HepG2 (cell line): Measurements from ENCODE around the gene SCYGR8. TPM values are rescaled to one million over a fixed set of nuclear protein-coding genes. Genes with fewer than 3 reads are reported as not detected.

ENCODE experiments used
- ATAC-seq: fragments of 200-7000 bp; cut with Tn5 transposase; 3 replicates; pipeline ENCODE4 v1.9.1; 2020; ENCODE audit warnings: mild to moderate bottlenecking, moderate library complexity
- BruUV-seq: library from RNA; stranded (reverse); fragments of 400-500 nt; replicated peaks from 2 replicates; lab custom pipeline; 2021; lab: Mats Ljungman, UMichigan
- CTCF ChIA-PET: fragments of 300-600 bp; formaldehyde crosslinking; extraction: SDS; loops from one replicate; lab custom pipeline; 2021; ENCODE audit warnings: low total read pairs, inconsistent platforms, low intra/inter-chr PET ratio; lab: Yijun Ruan, JAX
- POLR2A ChIA-PET: fragments of 350-600 bp; sonication (Branson Sonifier 250); formaldehyde crosslinking; loops from one replicate; lab custom pipeline; 2020; ENCODE audit warnings: antibody characterized with exemption, inconsistent platforms; lab: Yijun Ruan, JAX
- DNase-seq: peaks from one replicate; pipeline ENCODE4 v3.0.0-alpha.2; 2015; ENCODE audit warnings: low spot score
- FAIRE-seq: peaks from 3 replicates; lab custom pipeline; 2011; peaks lifted over from hg19 to GRCh38; lab: Jason Lieb, UNC
- H2AFZ ChIP-seq: one replicate; pipeline ENCODE4 v1.6.1; 2011; ENCODE audit warnings: low read length, inconsistent platforms
- H3K27ac ChIP-seq: fragments of 300-600 bp; 3 replicates; pipeline ENCODE4 v1.8.0; 2011; ENCODE audit warnings: mixed run types, mild to moderate bottlenecking, mixed read lengths, low read length, inconsistent platforms; ENCODE audit not compliant: insufficient read depth; ENCODE audit errors: extremely low read length
- H3K27me3 ChIP-seq, 2 experiments: fragments of 200-600 bp in 1 of 2; 2 replicates in 1 of 2; 3 replicates in 1 of 2; pipeline versions ENCODE4 v1.6.0 to v1.8.0; 2011; ENCODE audit warnings: low read length in 2 of 2, mild to moderate bottlenecking in 2 of 2, moderate library complexity in 2 of 2, inconsistent platforms in 1 of 2; ENCODE audit not compliant: insufficient read depth in 2 of 2, control insufficient read depth in 1 of 2
- H3K36me3 ChIP-seq, 2 experiments: fragments of 200-600 bp in 1 of 2; replicated peaks in 1 of 2; 2 replicates in 1 of 2; 3 replicates in 1 of 2; pipeline versions ENCODE4 v1.5.1 to v1.8.0; 2011; ENCODE audit warnings: low read length in 2 of 2, inconsistent platforms in 1 of 2; ENCODE audit not compliant: insufficient read depth in 2 of 2, control insufficient read depth in 1 of 2
- H3K4me1 ChIP-seq: 2 replicates; pipeline ENCODE4 v1.5.1; 2012; ENCODE audit warnings: low read length, inconsistent platforms; ENCODE audit not compliant: insufficient read depth
- H3K4me2 ChIP-seq: 2 replicates; pipeline ENCODE4 v1.6.0; 2011; ENCODE audit warnings: low read depth, low read length, inconsistent platforms
- H3K4me3 ChIP-seq, 3 experiments: fragments of 200-600 bp in 1 of 3; sonication (generic), shearing (Covaris generic) in 1 of 3; replicated peaks in 1 of 3; 2 replicates each; pipeline ENCODE4 v1.5.1; 2011 to 2016; ENCODE audit warnings: low read length in 3 of 3, inconsistent platforms in 2 of 3, low read depth in 2 of 3, mild to moderate bottlenecking in 2 of 3, control low read depth in 1 of 3, mixed read lengths in 1 of 3; ENCODE audit not compliant: insufficient read depth in 1 of 3
- H3K79me2 ChIP-seq: one replicate; pipeline ENCODE4 v1.6.1; 2011; ENCODE audit warnings: low read length, inconsistent platforms; ENCODE audit not compliant: insufficient read depth
- H3K9ac ChIP-seq: 2 replicates; pipeline ENCODE4 v1.6.0; 2011; ENCODE audit warnings: mild to moderate bottlenecking, low read depth, low read length, inconsistent platforms; ENCODE audit not compliant: insufficient read depth
- H3K9me3 ChIP-seq: 2 replicates; pipeline ENCODE4 v1.5.1; 2012; ENCODE audit warnings: mild to moderate bottlenecking, low read length
- H4K20me1 ChIP-seq: 2 replicates; pipeline ENCODE4 v1.6.0; 2011; ENCODE audit warnings: inconsistent platforms, mild to moderate bottlenecking, low read length, moderate library complexity; ENCODE audit not compliant: insufficient read depth
- NFKBIZ ChIP-seq: IDR thresholded peaks from 2 replicates; pipeline ENCODE4 v1.6.1; 2018; ENCODE audit warnings: missing genetic modification reagents, missing compliant biosample characterization
- PHF5A ChIP-seq: IDR thresholded peaks from one replicate; pipeline ENCODE4 v1.6.1; 2018; ENCODE audit warnings: low read depth, missing genetic modification reagents; ENCODE audit not compliant: unreplicated experiment
- SMAD9 ChIP-seq: sonication (generic); formaldehyde crosslinking; IDR thresholded peaks from 2 replicates; pipeline ENCODE4 v1.5.1; 2020; ENCODE audit warnings: mild to moderate bottlenecking, missing genetic modification reagents
- ZNF235 ChIP-seq: sonication (generic); formaldehyde crosslinking; IDR thresholded peaks from 2 replicates; pipeline ENCODE4 v1.8.1; 2023; ENCODE audit warnings: mild to moderate bottlenecking, missing genetic modification reagents, borderline replicate concordance
- WGBS: methylation state at CpG from one replicate; pipeline ENCODE4 v1.1.6; 2017; ENCODE audit warnings: low lambda C conversion rate; 5-methylcytosine and 5-hydroxymethylcytosine counted together
- in situ Hi-C: cut with HindIII; loops from 2 replicates; pipeline ENCODE4 v1.10.0; 2017; ENCODE audit warnings: low pct_unique_long_range_greater_than_20kb; ENCODE audit not compliant: extremely low pct_ligation_motif_present
- intact Hi-C: fragments of 100-400 bp; cut with micrococcal nuclease; formaldehyde crosslinking; loops from one replicate; pipeline ENCODE4 v1.10.0; 2022; ENCODE audit not compliant: unreplicated experiment
- polyA plus RNA-seq, 8 experiments: library from polyadenylated mRNA; depleted of rRNA in 3 of 8; stranded (reverse) in 7 of 8; unstranded in 1 of 8; fragments of >200 nt; fragmentation: Illumina TruSeq in 4 of 8; extraction: Trizol in 4 of 8; gene quantifications; 2 replicates each; pipeline versions ENCODE4 v1.2.1 to v1.2.3, GENCODE V29; 2011 to 2016; ENCODE audit warnings: low read depth in 4 of 8, missing spikeins in 1 of 8, mixed read lengths in 1 of 8; ENCODE audit not compliant: insufficient read depth in 1 of 8
- total RNA-seq, 5 experiments: library from RNA; depleted of rRNA; stranded (reverse); fragments of >200 nt; fragmentation: Illumina TruSeq; extraction: Trizol; gene quantifications; 2 replicates each; pipeline ENCODE4 v1.2.3, GENCODE V29; 2016; ENCODE audit warnings: low read depth in 1 of 5
- TF ChIP-seq, protein P1 (sequence below): sonication (generic); formaldehyde crosslinking; IDR thresholded peaks from 2 replicates; pipeline ENCODE4 v1.5.1; 2020; ENCODE audit warnings: mild to moderate bottlenecking, missing genetic modification reagents, borderline replicate concordance
- TF ChIP-seq, protein P2 (sequence below): IDR thresholded peaks from 2 replicates; pipeline ENCODE4 v1.6.1; 2012; ENCODE audit warnings: low read depth, low read length, improper control_type of control experiment
- TF ChIP-seq, protein P3 (sequence below): IDR thresholded peaks from 2 replicates; pipeline ENCODE4 v1.6.1; 2018; ENCODE audit warnings: missing genetic modification reagents
- TF ChIP-seq, protein P4 (sequence below): sonication (generic); formaldehyde crosslinking; IDR thresholded peaks from 2 replicates; pipeline ENCODE4 v1.4.0; 2020; ENCODE audit warnings: mild to moderate bottlenecking, missing genetic modification reagents

SCYGR8 gene
- total and polyA plus RNA-seq, 2 of the 13 experiments (the other 11 are each of a cell fraction or from before 2014, with no cell fraction given): not detected

DNA sequence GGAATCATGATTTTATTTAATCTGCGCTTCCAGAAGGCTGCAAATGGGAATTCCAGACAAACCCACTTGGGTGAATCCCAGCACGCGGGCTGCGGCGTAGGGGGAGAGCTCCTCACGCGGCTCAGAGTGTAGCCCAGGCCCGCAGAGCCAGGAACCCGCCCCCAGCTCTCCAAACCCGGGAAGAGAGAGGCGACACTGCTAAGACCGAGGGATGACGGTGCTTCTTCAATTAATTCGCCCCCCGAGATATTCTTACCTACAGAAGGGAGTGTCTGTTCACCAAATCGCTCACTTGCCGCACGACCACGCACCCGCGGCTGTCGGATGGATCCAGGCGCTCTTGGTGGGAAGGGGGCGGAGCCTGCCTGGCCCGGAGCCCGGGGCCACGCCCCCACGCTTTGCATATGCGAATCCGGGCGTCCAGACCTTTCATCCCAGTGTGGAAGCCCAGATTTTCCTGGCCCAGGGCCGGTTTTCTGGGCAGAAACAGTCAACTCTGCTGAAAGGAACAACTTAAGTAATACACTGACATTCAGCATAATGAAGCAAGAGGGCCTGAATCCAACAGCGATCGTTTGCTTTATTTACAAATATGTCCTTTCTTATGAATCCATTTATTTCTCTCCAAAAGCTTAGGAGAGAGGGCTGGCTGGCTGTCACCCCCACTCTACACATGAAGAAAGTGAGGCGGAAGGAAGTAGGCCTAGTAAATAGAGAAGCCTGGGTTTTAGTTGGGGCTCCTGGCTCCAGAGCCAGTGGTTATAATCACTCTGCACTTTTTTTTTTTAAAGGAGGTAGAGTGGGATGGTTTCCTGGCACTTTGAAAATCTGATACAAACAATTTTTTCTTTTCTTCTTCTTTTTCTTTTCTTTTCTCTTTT is 27.8 kb upstream of the SCYGR8 start, which contains the start of gene SLC19A3:
TSS of gene SLC19A3 (minus strand) at position 342 of the 881 bp plus-strand sequence. CDS start 15,710 bp downstream, outside the sequence.
- Histone ChIP-seq H3K27me3 (peaks cover 0 to 11% of the 10 kb centered on the region in 2 experiments; a peak in 3 of 5 replicates), H3K4me2 (peak within 1 kb of the TSS; percentile 76), H3K79me2 (no peaks in the 10 kb centered on the region), H2AFZ (peak within 1 kb of the TSS; percentile 29), H3K4me1 (peaks cover 36% of the 10 kb centered on the region), H3K36me3 (no peaks in the 10 kb centered on the region), H4K20me1 (no peaks in the 10 kb centered on the region), H3K9me3 (no peaks in the 10 kb centered on the region), H3K27ac (peak within 1 kb of the TSS; percentile 17), H3K4me3 (peak within 1 kb of the TSS; percentile 26 to 74 (median 50)), H3K9ac (peak within 1 kb of the TSS; percentile 30; the same call in 1 of the 2 replicates)
- intact Hi-C loops (no loop called here), in situ Hi-C loops (no loop called here)
- ChIA-PET POLR2A (no interaction called here), CTCF (no interaction called here)
- DNase-seq: peak; percentile 69
- BruUV-seq: no TSS peak
- no peak for FAIRE-seq
- ATAC-seq: peak; percentile 98
- WGBS: 2% methylated on average over 23 of the region's 35 CpGs
- TF ChIP-seq NFKBIZ (CRISPR knock-in tag) (peak; percentile 61; the same call in 1 of the 2 replicates), SMAD9 (CRISPR knock-in tag) (0 out of 2 replicates have a peak, but pooled peaks have one; percentile 79), PHF5A (no peak), ZNF235 (no peak)
- TF ChIP-seq, protein P1, sequence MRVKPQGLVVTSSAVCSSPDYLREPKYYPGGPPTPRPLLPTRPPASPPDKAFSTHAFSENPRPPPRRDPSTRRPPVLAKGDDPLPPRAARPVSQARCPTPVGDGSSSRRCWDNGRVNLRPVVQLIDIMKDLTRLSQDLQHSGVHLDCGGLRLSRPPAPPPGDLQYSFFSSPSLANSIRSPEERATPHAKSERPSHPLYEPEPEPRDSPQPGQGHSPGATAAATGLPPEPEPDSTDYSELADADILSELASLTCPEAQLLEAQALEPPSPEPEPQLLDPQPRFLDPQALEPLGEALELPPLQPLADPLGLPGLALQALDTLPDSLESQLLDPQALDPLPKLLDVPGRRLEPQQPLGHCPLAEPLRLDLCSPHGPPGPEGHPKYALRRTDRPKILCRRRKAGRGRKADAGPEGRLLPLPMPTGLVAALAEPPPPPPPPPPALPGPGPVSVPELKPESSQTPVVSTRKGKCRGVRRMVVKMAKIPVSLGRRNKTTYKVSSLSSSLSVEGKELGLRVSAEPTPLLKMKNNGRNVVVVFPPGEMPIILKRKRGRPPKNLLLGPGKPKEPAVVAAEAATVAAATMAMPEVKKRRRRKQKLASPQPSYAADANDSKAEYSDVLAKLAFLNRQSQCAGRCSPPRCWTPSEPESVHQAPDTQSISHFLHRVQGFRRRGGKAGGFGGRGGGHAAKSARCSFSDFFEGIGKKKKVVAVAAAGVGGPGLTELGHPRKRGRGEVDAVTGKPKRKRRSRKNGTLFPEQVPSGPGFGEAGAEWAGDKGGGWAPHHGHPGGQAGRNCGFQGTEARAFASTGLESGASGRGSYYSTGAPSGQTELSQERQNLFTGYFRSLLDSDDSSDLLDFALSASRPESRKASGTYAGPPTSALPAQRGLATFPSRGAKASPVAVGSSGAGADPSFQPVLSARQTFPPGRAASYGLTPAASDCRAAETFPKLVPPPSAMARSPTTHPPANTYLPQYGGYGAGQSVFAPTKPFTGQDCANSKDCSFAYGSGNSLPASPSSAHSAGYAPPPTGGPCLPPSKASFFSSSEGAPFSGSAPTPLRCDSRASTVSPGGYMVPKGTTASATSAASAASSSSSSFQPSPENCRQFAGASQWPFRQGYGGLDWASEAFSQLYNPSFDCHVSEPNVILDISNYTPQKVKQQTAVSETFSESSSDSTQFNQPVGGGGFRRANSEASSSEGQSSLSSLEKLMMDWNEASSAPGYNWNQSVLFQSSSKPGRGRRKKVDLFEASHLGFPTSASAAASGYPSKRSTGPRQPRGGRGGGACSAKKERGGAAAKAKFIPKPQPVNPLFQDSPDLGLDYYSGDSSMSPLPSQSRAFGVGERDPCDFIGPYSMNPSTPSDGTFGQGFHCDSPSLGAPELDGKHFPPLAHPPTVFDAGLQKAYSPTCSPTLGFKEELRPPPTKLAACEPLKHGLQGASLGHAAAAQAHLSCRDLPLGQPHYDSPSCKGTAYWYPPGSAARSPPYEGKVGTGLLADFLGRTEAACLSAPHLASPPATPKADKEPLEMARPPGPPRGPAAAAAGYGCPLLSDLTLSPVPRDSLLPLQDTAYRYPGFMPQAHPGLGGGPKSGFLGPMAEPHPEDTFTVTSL (CRISPR knock-in tag): 0 out of 2 replicates have a peak, but pooled peaks have one; percentile 13
- TF ChIP-seq, protein P2, sequence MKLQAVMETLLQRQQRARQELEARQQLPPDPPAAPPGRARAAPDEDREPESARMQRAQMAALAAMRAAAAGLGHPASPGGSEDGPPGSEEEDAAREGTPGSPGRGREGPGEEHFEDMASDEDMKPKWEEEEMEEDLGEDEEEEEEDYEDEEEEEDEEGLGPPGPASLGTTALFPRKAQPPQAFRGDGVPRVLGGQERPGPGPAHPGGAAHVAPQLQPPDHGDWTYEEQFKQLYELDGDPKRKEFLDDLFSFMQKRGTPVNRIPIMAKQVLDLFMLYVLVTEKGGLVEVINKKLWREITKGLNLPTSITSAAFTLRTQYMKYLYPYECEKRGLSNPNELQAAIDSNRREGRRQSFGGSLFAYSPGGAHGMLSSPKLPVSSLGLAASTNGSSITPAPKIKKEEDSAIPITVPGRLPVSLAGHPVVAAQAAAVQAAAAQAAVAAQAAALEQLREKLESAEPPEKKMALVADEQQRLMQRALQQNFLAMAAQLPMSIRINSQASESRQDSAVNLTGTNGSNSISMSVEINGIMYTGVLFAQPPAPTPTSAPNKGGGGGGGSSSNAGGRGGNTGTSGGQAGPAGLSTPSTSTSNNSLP: no peak
- TF ChIP-seq, protein P3, sequence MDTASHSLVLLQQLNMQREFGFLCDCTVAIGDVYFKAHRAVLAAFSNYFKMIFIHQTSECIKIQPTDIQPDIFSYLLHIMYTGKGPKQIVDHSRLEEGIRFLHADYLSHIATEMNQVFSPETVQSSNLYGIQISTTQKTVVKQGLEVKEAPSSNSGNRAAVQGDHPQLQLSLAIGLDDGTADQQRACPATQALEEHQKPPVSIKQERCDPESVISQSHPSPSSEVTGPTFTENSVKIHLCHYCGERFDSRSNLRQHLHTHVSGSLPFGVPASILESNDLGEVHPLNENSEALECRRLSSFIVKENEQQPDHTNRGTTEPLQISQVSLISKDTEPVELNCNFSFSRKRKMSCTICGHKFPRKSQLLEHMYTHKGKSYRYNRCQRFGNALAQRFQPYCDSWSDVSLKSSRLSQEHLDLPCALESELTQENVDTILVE (CRISPR knock-in tag): no peak
- TF ChIP-seq, protein P4, sequence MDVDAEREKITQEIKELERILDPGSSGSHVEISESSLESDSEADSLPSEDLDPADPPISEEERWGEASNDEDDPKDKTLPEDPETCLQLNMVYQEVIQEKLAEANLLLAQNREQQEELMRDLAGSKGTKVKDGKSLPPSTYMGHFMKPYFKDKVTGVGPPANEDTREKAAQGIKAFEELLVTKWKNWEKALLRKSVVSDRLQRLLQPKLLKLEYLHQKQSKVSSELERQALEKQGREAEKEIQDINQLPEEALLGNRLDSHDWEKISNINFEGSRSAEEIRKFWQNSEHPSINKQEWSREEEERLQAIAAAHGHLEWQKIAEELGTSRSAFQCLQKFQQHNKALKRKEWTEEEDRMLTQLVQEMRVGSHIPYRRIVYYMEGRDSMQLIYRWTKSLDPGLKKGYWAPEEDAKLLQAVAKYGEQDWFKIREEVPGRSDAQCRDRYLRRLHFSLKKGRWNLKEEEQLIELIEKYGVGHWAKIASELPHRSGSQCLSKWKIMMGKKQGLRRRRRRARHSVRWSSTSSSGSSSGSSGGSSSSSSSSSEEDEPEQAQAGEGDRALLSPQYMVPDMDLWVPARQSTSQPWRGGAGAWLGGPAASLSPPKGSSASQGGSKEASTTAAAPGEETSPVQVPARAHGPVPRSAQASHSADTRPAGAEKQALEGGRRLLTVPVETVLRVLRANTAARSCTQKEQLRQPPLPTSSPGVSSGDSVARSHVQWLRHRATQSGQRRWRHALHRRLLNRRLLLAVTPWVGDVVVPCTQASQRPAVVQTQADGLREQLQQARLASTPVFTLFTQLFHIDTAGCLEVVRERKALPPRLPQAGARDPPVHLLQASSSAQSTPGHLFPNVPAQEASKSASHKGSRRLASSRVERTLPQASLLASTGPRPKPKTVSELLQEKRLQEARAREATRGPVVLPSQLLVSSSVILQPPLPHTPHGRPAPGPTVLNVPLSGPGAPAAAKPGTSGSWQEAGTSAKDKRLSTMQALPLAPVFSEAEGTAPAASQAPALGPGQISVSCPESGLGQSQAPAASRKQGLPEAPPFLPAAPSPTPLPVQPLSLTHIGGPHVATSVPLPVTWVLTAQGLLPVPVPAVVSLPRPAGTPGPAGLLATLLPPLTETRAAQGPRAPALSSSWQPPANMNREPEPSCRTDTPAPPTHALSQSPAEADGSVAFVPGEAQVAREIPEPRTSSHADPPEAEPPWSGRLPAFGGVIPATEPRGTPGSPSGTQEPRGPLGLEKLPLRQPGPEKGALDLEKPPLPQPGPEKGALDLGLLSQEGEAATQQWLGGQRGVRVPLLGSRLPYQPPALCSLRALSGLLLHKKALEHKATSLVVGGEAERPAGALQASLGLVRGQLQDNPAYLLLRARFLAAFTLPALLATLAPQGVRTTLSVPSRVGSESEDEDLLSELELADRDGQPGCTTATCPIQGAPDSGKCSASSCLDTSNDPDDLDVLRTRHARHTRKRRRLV (CRISPR knock-in tag): peak; percentile 94
